Measurements from ENCODE around the gene BORCS8. TPM values are rescaled to one million over a fixed set of nuclear protein-coding genes. Genes with fewer than 3 reads are reported as not detected.

Gene BORCS8
- total and polyA plus RNA-seq, 2 of the 13 experiments (the other 11 are each of a cell fraction or from before 2014, with no cell fraction given): 9.6 to 13.3 TPM

- no peak for TF ChIP-seq ZBTB43 (CRISPR knock-in tag; conservative IDR thresholded peaks at IDR 0.05)
- no peak for TF ChIP-seq THAP7 (CRISPR knock-in tag; IDR thresholded peaks at IDR 0.05)
- 0 out of 2 replicates have a peak, but pooled peaks have one; percentile 19 for TF ChIP-seq MLX (CRISPR knock-in tag; IDR thresholded peaks at IDR 0.05)
- TF ChIP-seq HNRNPK (IDR thresholded peaks at IDR 0.05; ENCODE audit: low read depth, low read length, poor library complexity, severe bottlenecking): no peak
- TF ChIP-seq ZBTB14 (CRISPR knock-in tag; IDR thresholded peaks at IDR 0.05): no peak
- no peak for TF ChIP-seq PHF21A (CRISPR knock-in tag; IDR thresholded peaks at IDR 0.05)
- TF ChIP-seq ARID4A (CRISPR knock-in tag; IDR thresholded peaks at IDR 0.05; ENCODE audit: borderline replicate concordance): peak; percentile 31; the same call in 1 of the 2 replicates
- TF ChIP-seq ZKSCAN1 (IDR thresholded peaks at IDR 0.05; ENCODE audit: low read length): no peak
- no peak for TF ChIP-seq CC2D1A (CRISPR knock-in tag; IDR thresholded peaks at IDR 0.05)
- no peak for TF ChIP-seq ZNF432 (CRISPR knock-in tag; IDR thresholded peaks at IDR 0.05; ENCODE audit: borderline replicate concordance)
- TF ChIP-seq ONECUT2 (CRISPR knock-in tag; IDR thresholded peaks at IDR 0.05): no peak
- TF ChIP-seq SP5 (CRISPR knock-in tag; IDR thresholded peaks at IDR 0.05; ENCODE audit: borderline replicate concordance, low read depth): peak; percentile 92
- no peak for TF ChIP-seq RFX1 (IDR thresholded peaks at IDR 0.05)
- no peak for TF ChIP-seq ZNF549 (CRISPR knock-in tag; IDR thresholded peaks at IDR 0.05)
- TF ChIP-seq ZNF749 (CRISPR knock-in tag; IDR thresholded peaks at IDR 0.05; ENCODE audit: borderline replicate concordance): no peak
- no peak for TF ChIP-seq ZSCAN12 (CRISPR knock-in tag; IDR thresholded peaks at IDR 0.05)
- TF ChIP-seq NR2F1 (CRISPR knock-in tag; IDR thresholded peaks at IDR 0.05): no peak; a peak in 2 of 4 replicates
- peak; percentile 77 for TF ChIP-seq NCOA2 (CRISPR knock-in tag; IDR thresholded peaks at IDR 0.05)
- 0 out of 2 replicates have a peak, but pooled peaks have one; percentile 27 for TF ChIP-seq ZSCAN21 (CRISPR knock-in tag; IDR thresholded peaks at IDR 0.05; ENCODE audit: borderline replicate concordance)
- 0 out of 2 replicates have a peak, but pooled peaks have one; percentile 46 for TF ChIP-seq ZNF580 (CRISPR knock-in tag; IDR thresholded peaks at IDR 0.05; ENCODE audit: borderline replicate concordance, low read depth)
- TF ChIP-seq KDM1A (CRISPR knock-in tag; IDR thresholded peaks at IDR 0.05): peak; percentile 59
- TF ChIP-seq KLF9 (CRISPR knock-in tag; IDR thresholded peaks at IDR 0.05; ENCODE audit: low read depth): no peak
Measured at GRCh38 chr19:19171821-19172532, 20.0 kb downstream of the BORCS8 start (continued).
